ENCODE results near the gene EGFL8.

The EGFL8 gene

DNA sequence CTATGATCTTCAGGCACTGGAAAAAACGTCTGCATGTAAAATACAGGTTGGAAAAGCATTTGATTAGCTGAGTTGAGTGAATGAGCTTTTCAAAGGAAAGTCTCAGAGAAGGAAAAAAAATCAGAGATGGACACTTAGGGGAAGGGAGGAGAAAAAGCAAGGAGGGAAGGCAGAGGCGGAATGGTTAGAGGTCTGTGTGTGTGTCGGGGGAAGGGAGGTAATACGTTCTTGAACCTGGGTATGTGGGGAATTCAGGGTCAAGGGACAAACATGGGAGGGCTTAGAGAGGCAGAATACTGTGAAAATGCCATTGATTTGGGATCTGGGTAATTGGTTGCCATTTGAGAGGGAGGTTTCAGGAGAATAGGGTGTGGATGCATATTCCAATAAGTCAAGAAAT, 17.7 kb upstream of the EGFL8 start:
- DNase-seq: no peak

DNA sequence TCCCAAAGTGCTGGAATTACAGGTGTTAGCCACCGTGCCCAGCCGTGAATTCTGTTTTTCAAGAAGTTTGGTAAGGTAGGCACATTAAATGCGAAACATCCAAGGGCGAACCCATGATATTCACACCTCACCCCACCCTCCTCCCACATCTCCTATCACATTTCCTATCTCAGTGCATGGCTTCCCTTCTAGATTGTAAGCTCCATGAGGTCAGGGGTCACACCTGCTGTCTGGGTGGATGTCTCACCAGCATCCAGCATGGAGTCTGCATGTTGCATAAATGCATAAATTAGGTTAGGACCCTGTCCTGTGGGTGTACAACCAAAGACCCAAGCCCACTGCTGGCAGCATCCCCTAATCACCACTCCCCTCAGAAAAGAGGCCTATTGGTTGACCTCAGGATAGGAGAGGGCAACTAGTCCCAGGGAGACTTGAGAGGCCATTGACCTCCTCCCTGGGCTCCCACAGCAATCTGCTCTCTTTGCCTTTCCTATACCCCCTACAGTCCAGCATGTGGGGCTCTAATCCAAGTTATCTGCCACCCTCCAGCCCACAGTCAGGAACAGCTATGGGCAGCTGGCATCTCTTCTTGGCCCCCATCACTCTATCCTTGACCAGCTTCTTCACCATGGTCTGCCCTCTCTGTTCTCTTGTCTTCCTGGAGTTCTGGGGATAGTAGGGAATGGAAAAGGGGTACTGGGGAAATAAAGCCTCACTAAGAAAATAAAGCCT, 16.8 kb upstream of the EGFL8 start:
- no peak for DNase-seq

DNA sequence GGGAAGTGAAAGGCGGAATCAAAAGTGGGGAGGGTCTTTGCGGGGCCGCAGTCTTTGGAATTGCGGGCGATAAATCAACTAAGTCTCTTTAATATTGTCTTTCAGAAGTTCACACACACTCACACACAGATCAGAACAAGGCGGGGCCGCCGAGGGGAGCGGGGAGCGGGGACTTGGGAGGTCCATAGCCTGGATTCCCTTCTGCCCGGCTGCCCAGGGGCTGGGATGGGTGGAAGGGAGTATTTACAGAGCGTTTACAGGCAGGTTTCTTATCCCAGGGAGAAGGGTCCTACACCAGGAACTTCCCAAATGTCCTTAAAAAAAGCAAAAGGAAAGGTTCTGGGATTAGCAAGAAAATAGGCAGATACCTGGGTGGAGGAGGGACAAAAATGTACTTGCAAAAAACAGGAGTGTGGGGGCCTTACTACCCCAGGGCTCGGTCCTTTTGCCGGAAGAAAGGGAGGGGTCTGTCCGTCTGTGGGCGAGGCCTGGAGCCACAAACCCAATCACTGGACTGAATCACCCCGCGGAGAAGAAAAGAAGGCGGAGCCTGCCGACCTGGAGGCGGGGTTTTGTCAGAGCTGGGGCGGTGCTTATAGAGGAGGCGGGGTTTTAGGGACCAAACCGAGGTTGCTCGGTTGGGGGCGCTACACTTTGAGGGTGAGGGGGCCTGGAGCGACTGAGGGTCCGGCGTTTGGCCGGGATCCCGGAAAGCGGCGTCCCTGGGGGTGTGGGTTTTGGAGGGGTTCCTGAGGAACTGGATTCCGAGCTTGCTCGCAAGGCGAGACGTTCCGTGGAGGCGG, 15.9 kb upstream of the EGFL8 start:
- peak; percentile 23 for DNase-seq

DNA sequence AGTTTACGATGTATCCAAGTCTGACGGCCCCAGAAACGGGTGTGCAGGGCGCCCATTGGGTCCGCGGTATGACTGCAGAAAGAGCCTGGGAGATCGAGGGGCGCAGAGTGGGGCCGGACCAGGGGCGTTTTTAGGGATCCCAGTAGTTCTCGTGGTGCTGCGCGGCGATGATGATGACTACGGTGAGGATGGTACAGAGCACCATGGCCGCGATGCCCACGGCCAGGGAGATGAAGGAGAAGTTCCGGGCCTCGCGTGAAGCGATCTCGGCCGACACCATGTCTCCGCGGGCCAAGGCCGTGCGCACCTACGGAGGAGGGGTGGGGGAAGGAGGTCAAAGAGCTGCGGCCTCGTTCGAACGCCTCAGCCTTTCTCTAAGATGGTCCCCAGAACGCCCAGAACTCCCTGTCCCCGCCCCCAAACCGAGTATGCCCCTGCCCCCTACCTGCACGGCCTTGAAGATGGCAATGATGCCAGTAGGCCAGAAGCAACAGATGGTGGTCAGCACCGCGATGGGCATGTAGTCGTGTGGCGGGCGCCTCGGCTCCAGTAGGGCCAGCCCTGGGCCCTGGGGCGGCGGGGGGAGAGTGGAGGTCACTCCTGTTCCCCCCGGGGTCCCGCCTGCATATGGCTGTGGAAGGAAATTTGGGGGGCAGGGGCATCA, 15.2 kb upstream of the EGFL8 start:
- DNase-seq: no peak

DNA sequence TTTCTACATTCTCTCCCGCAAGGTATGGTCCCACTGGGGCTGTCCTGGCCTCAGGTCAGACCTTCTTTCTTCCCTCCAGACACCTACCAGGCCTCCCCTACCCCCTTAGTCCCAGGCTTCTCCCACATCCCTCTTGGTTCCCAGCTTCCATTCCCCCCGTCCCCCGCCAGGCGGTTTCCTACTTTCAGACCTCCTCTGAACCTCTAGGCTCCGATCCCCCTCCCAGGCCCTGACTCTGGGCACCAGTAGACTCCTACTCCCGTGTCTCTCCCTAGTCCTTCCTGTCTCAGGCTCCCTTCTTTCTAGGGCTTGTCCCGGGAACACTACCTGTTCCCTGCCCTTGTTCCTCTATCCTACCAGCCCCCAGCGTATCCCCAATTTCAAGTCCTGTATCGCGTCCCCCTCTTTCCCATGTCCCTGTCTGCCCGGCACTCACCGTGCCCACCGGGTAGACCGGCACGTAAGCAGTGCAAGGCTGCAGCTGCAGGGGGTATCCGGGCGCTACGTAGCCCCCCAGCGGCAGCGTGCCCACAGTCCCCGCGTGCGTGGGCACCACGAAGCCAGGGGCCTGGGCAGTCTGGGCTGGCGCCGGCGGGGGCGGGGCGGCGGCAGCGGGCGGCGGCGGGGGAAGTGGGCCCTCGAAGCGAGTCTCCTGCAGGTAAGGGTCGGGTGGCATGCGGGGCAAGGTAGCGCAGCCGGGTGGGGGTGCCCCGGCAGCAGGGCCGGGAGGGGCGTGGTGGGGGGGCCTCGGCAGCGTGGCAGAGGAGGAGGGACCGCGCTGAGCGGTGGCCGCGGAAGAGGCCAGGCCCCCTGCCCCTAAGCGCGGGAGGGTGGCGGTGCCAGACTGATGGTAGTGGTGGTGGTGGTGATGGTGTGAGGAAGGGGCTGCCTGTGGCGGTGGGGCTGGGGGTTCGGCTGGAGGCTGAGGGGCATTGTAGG, 14.2 kb upstream of the EGFL8 start:
- no peak for DNase-seq

DNA sequence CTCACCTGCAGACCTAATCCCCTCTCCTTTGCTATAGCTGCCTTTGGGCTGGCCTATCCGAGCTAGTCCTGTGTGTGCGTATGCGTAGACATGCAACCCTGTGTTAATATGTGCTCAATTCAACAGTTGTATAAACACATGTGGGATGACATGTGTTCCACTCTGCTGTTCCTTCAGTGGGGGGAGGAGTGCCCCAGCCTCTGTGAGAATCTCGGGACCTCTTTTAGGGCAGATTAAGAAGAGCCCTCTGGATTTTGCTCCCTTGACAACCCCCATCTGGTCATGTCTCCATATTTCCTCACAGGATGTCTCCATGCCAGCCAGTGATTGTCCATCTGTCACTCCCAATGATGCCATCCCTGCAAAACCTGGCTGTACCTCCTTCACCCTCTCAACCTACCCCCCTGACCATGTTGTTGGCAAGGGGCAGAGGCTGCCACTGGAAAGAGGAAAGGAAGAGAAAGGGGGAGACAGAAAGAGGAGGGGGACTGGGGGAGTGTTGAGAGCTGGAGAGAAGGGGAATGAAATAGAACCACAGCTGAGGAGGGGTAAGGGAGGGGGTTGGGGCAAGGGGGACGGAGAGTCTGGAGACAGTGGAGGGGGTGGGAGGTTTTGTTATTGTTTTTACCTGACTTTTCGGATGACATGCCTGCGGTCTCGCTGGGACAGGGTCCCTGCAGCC, 13.1 kb upstream of the EGFL8 start:
- DNase-seq: no peak

DNA sequence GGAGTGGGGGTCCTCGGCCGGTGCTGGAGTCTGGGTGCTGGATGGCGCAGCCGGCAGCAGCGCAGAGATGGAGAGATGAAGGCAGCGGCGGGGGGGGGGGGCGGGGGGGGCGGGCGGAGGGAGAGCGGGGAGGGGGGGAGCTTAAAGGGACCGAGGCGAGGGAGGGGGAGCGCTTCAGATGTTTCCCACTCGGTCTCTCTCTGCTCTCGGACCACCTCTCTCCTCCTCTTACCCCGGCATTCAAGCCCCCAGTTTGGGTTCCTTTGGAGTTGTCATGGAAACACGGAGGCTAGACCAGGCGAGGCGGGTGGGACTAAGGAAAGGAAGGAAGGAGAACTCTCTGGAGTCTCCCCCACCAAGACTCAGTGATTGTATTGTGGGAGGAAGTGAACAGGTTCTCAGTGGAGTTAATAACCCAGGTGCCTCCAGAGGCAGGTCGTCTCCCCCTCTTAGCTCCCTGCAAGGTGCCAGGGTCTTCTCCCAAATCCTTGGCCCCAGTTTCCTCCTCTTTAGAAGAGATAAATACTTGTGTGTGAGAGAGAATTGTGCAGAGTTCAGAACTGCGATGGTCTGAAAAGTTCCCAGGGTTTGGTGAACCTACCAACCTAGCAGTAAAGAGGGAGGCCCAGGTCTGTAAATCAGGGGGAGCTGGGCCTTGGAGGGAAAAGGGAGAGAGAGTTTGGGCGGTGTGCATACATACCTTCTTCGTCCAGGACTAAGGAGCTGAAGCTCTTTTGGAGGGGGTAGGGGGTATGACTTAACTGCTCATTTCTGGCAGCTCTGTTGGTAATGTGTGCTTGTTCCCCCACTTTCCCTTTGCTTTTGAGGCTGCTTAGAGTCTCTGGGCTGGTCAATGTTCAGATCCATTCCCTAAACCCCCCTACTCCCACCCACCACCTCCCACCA, 12.3 kb upstream of the EGFL8 start, which contains the start of gene PRRT1:
TSS of gene PRRT1 (minus strand) at position 77 of the 906 bp plus-strand sequence. CDS start 112 bp downstream, outside the sequence.
- peak; percentile 17 for DNase-seq

DNA sequence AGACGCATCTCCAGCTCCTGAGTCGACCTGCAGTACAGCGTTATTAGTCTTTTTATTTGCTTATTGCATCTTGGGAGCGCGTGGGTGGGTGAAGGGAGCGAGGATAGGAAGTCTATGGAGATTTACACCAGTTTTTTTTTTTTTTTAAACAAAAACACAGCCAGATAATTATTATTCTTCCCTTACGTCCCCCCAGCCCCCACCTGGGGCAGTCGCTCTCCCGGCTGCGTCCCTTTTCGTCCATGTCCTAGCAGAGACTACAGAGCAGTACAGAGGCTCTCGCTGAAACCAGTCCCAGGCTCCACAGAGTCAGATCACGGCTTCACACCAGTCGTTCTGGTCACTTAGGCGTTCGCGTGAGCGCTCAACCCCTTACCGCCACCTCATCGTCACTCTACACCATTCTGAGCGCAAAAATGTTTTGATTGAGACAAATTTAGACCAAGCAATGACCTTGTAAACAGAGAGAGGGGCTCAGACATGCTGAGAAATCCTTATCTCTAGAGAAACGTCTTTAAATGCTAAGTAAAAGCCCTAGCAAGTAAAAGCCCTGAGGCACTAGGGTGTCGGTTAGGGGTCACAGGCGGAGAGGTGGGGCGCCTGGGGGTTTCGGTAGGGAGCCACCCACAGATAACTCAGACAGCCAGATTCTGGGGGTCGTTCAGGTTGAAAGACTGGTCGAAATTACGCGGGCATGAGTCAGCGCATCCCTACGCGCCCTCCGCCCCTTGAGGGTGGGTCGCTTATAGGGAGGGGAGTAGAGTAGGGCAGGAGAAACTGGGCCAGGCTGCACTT, 11.4 kb upstream of the EGFL8 start:
- DNase-seq: peak; percentile 36

DNA sequence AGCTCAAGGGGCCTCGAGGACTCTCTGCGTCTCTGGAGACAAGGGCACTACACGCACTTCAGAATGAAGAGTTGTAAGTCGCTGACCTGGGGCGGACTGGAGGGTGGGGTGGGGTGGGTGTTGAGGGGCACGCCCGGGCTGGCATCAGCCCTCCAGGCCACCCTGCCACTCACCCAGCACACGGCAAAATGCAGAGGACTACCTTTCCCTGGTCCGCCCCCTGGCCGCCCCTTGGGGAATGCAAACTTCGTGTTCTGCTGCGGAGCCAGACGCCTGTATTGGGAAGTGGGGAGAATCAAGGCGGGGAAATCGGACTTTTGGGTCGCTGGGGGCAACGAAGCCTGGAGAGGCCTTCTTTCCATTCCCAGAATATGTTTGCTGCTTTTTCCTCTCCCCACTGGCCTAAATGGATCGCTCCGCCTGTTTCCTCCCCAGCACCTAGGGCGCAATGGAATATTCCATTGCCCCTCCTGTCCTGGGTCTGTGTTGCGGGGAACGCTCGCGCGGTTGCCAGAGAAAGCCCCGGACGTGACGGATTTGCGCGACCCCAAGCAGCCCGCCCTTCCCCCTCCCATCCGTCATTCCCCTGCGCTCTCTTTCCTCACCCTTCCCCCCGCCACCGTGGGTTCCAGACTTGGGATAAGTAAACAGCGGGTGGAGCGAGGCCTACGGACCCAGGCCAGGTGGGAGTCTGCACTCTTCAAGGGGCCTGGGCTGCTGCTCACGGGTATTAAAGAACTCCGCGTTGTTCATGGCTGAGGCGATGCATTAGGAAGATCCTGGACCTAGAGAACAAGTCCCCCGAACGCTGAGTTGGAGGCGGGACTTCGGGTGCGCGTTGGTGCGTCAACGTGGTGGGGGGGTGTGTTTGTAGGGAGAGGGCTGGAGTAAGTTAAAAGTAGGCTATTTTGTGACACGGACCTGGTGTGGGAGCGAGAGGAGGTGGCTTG, 10.6 kb upstream of the EGFL8 start, which contains the start of gene PPT2:
TSS of gene PPT2 (plus strand) at position 578 of the 950 bp plus-strand sequence. CDS start 454 bp downstream, outside the sequence.
- DNase-seq: peak; percentile 95

DNA sequence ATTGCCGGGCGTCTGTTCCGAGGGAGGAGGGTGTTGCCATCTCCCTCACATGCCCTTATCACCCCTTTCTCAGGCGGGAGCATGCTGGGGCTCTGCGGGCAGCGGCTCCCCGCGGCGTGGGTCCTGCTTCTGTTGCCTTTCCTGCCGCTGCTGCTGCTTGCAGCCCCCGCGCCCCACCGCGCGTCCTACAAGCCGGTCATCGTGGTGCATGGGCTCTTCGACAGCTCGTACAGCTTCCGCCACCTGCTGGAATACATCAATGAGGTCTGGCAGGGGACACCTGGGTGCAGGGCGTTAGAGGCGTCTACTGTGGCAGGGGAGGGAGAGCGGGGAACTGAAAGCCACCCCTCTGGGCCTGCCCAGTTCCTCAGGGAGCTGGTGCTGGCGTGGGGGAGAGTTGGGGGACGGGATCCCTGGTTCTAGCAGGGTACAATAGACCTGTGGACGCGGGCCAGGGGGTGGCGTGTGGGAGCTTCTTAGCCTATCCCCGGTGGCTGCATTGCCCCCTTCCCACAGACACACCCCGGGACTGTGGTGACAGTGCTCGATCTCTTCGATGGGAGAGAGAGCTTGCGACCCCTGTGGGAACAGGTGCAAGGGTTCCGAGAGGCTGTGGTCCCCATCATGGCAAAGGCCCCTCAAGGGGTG, 9.8 kb upstream of the EGFL8 start:
- DNase-seq: peak; percentile 61

DNA sequence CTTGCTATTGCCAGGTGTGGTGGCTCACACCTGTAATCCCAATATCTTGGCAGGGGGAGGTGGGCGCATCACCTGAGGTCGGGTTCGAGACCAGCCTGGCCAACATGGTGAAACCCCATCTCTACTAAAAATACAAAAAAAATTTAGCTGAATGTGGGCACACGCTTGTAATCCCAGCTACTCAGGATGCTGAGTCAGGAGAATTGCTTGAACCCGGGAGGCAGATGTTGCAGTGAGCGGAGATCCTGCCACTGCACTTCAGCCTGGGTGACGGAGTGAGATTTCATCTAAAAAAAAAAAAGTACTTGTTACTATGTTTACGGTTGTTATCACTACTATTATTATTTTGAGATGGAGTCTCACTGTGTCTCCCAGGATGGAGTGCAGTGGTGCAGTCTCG, 7.5 kb upstream of the EGFL8 start:
- DNase-seq: no peak

DNA sequence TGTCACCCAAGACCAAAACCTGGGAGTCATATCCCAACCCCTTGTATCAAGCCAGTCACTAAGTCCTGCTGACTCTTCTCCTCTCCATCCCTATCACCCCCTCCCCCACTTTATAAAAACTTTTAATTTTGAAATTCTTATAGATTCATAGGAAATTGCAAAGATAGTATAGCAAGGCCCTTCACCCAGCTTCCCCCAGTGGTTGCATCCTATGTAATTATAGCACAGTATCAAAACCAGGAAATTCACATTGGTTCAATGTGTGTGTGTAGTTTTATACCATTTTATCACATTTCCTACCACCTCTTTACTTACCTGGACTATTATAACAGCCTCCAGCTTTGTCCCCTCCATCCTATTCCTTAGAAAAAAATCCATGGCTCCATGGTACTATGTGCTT, 6.3 kb upstream of the EGFL8 start:
- no peak for DNase-seq

DNA sequence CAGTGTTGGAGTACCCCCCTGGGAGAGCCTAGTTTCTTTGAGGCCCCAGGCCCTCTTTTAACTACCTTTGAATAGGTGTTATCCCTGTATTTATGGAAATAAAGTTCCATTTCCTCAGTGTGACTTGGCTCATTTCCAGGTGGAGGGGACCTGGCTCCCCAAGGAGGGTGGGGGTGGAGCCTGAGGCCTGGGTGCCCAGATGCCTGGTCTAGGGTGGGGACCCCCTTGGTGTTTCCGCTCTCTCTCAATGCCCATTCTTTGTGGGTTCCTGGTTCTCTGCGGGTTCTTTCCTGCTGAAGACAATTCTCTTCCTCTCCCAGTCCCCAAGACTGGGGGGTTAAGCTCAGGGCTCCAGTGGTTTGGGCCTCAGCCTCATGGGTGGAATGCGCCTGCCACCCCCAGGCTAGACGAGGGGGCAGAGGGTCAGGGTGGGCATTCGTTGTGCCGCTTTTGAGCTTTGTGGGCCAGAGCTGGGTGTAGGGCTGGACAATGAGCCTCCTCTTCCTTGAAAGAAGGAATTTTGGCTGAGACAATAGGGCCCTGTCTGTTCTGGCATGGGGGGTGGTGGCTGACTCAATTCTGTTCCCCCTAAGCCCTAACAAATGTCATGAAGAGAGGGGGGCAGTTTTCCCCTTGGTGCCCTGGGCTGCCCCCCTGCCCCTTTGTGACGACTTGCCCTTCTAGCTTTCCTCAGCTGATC, 686 bp upstream of the EGFL8 start:
- DNase-seq: no peak

DNA sequence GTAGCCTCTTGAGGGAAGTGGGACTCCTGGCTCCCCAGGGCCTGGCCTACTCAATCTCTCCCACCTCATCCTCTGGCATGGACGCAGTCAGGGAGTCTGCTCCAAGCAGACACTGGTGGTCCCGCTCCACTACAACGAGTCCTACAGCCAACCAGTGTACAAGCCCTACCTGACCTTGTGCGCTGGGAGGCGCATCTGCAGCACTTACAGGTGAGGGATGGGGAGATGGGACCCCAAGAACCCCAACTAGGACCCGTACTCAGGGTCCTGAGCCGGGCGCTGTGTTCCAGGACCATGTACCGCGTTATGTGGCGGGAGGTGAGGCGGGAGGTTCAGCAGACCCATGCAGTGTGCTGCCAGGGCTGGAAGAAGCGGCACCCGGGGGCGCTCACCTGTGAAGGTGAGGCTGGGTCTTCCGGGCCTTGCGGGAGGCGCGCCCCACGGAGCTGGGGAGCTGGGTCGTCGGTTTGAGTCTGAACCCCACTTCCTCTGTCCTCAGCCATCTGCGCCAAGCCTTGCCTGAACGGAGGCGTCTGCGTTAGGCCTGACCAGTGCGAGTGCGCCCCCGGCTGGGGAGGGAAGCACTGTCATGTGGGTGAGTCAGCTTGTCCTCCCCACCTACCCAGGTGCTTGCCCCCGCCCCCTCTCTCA, 2.1 kb downstream of the EGFL8 start:
- no peak for DNase-seq

DNA sequence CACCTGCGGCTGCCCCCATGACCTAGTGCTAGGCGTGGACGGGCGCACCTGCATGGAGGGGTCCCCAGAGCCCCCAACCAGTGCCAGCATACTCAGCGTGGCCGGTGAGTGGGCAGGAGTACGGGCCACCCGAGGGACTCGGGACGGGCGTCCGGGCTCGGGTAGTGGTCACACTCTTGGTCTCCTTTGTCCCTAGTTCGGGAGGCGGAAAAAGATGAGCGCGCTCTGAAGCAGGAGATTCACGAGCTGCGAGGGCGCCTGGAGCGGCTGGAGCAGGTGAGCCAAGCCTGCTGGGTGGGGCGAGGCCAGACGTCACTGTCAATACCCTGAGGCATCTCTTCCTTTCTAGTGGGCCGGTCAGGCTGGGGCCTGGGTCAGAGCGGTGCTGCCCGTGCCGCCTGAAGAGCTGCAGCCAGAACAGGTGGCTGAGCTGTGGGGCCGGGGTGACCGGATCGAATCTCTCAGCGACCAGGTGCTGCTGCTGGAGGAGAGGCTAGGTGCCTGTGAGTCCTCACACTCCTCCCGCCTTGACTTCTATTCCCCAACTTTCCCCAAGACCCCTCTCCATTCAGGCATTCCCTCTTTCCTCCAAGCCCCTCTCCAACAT, 2.9 kb downstream of the EGFL8 start:
- no peak for DNase-seq

DNA sequence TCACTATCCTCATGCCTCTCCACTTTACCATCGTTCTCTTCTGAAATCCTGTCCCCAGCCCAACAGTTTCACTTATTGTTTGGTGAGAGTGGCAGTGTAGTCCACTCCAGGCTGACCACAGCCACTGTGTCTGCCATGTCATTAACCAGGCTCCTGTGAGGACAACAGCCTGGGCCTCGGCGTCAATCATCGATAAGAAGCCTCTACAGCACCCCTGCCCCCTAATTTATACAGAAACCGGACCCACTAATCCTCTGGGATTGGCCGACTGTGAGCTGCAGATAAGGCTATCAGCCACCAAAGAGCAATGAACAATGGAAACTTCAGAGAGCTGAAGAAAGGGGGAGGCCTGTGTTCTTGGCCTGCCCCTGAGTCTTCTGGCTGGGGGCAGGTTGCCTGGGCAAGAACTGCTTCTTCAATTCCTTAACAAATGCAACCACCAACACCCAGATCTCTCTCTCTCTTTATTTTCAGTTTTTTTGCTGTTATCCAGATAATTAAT, 3.4 kb downstream of the EGFL8 start:
- no peak for DNase-seq

Data from fibroblast of skin of abdomen (primary cell).